Measurements from ENCODE around the gene TNK2. TPM values are rescaled to one million over a fixed set of nuclear protein-coding genes. Genes with fewer than 3 reads are reported as not detected.
A peak's percentile ranks its signal among the peaks of the same experiment; 100 is the strongest.

Gene TNK2
- polyA plus RNA-seq, 4 donors, result 6.7 to 32.8 (median 16.2) TPM

DNA sequence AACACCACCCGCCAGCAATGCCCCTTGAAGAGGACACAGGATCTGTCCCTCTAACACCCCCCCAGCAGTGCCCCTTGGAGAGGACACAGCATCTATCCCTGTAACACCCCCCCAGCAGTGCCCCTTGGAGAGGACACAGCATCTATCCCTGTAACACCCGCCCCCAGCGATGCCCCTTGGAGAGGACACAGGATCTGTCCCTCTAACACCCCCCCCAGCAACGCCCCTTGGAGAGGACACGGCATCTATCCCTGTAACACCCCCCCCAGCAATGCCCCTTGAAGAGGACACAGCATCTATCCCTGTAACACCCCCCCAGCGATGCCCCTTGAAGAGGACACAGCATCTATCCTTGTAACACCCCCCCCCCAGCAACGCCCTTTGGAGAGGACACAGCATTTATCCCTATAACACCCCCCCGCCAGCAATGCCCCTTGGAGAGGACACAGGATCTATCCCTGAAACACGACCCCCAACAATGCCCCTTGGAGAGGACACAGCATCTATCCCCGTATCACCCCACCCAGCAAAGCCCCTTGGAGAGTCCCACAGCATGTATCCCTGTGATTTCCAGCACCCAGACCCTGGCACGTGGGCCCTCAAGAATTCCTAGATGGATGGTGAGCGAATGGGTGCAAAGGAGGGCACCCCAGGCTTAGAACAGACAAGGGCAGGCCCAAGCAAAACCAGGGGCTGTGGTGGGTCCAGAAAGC is 26.9 kb downstream of the TNK2 start:
- Histone ChIP-seq H3K4me3 (ENCODE audit: low read depth in 1 of 3, low read length in 3 of 3) (no peak overlapping the region), H3K27ac (ENCODE audit: low read depth in 1 of 3, low read length in 2 of 3) (no peak overlapping the region), H3K4me1 (ENCODE audit: control insufficient read depth in 3 of 3, insufficient read depth in 2 of 3, low read depth in 1 of 3, low read length in 2 of 3) (peaks cover 0 to 27% (median 0%) of the 10 kb centered on the region in 3 donors), H3K9me3 (ENCODE audit: control insufficient read depth in 2 of 2, insufficient read depth in 1 of 2, low read depth in 1 of 2, low read length in 1 of 2) (no peaks in the 10 kb centered on the region), H3K36me3 (ENCODE audit: control insufficient read depth in 3 of 3, insufficient read depth in 2 of 3, low read depth in 1 of 3, low read length in 3 of 3) (peaks cover 0 to 78% (median 0%) of the 10 kb centered on the region in 3 donors), H3K27me3 (ENCODE audit: control insufficient read depth in 3 of 3, insufficient read depth in 3 of 3, low read length in 3 of 3) (no peaks in the 10 kb centered on the region)
- FAIRE-seq (no peak), DNase-seq (no peak)
- 93 to 95% (median 93%) methylated on average over 9 to 11 of the region's 12 CpGs for WGBS, 3 donors

DNA sequence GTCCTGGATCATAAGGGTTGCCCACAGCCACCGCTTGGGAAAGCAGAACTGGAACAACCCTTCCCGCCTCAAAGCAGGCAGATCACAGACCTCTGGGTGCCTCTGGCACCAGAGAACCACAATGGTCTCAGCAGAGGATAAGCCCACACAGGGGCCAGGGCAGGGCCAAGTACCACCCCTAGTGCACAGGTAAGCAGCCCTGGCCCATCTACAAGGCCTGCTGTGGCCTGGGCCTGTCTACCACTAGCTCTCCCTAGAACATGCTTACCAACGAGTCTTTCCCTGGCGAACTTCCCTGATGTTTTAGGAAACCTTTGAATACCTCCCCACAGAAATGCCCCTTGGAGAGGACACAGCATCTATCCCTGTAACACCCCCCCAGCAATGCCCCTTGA is 28.3 kb downstream of the TNK2 start:
- Histone ChIP-seq H3K4me3 (ENCODE audit: low read depth in 1 of 3, low read length in 3 of 3) (no peak overlapping the region), H3K4me1 (ENCODE audit: control insufficient read depth in 3 of 3, insufficient read depth in 2 of 3, low read depth in 1 of 3, low read length in 2 of 3) (peaks cover 0 to 23% (median 0%) of the 10 kb centered on the region in 3 donors), H3K27ac (ENCODE audit: low read depth in 1 of 3, low read length in 2 of 3) (no peak overlapping the region), H3K27me3 (ENCODE audit: control insufficient read depth in 3 of 3, insufficient read depth in 3 of 3, low read length in 3 of 3) (no peaks in the 10 kb centered on the region), H3K36me3 (ENCODE audit: control insufficient read depth in 3 of 3, insufficient read depth in 2 of 3, low read depth in 1 of 3, low read length in 3 of 3) (peaks cover 0 to 80% (median 0%) of the 10 kb centered on the region in 3 donors), H3K9me3 (ENCODE audit: control insufficient read depth in 2 of 2, insufficient read depth in 1 of 2, low read depth in 1 of 2, low read length in 1 of 2) (no peaks in the 10 kb centered on the region)
- DNase-seq (no peak), FAIRE-seq (no peak)
- 92 to 100% (median 96%) methylated on average over 4 of the region's 4 CpGs for WGBS, 3 donors

DNA sequence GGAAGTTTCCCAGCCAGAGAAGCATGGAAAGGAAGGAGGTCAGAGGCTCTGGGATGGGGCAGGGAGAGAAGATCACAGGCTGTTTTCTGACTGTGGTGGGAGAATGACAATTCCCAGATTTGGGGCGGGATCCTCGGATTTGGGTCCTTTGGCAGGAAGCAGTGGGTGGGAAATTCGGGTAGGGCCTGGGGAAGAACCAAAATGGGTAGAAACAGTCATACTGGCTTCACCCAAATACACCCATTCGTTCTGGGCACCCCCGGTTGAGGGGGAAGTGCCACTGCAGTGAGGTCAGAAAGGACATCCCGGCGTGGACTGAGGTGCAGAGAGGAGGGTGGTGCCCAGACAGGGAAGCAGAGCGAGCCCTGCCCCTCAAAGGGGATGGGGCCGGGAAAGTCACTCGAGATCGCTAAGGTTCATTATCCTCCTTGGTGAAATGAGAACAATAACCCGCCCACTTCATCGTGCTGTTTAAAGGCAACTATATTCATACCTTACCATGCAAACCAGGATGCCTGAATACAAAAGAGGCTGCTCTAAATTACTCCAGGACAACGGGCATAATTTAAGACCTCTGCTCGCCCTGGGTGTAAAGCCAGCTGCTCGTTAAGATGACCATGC is 28.8 kb downstream of the TNK2 start:
- FAIRE-seq (no peak), DNase-seq (no peak)
- no peak overlapping the region for H3K27ac ChIP-seq (ENCODE audit: low read depth in 1 of 3, low read length in 2 of 3)
- peaks cover 0 to 17% (median 0%) of the 10 kb centered on the region in 3 donors for H3K4me1 ChIP-seq (ENCODE audit: control insufficient read depth in 3 of 3, insufficient read depth in 2 of 3, low read depth in 1 of 3, low read length in 2 of 3)
- no peak overlapping the region for H3K4me3 ChIP-seq (ENCODE audit: low read depth in 1 of 3, low read length in 3 of 3)
- 87 to 88% (median 88%) methylated on average over 16 of the region's 16 CpGs for WGBS, 3 donors
- peaks cover 0 to 75% (median 0%) of the 10 kb centered on the region in 3 donors for H3K36me3 ChIP-seq (ENCODE audit: control insufficient read depth in 3 of 3, insufficient read depth in 2 of 3, low read depth in 1 of 3, low read length in 3 of 3)
- no peaks in the 10 kb centered on the region for H3K9me3 ChIP-seq (ENCODE audit: control insufficient read depth in 2 of 2, insufficient read depth in 1 of 2, low read depth in 1 of 2, low read length in 1 of 2)
- H3K27me3 ChIP-seq (ENCODE audit: control insufficient read depth in 3 of 3, insufficient read depth in 3 of 3, low read length in 3 of 3), result no peaks in the 10 kb centered on the region

DNA sequence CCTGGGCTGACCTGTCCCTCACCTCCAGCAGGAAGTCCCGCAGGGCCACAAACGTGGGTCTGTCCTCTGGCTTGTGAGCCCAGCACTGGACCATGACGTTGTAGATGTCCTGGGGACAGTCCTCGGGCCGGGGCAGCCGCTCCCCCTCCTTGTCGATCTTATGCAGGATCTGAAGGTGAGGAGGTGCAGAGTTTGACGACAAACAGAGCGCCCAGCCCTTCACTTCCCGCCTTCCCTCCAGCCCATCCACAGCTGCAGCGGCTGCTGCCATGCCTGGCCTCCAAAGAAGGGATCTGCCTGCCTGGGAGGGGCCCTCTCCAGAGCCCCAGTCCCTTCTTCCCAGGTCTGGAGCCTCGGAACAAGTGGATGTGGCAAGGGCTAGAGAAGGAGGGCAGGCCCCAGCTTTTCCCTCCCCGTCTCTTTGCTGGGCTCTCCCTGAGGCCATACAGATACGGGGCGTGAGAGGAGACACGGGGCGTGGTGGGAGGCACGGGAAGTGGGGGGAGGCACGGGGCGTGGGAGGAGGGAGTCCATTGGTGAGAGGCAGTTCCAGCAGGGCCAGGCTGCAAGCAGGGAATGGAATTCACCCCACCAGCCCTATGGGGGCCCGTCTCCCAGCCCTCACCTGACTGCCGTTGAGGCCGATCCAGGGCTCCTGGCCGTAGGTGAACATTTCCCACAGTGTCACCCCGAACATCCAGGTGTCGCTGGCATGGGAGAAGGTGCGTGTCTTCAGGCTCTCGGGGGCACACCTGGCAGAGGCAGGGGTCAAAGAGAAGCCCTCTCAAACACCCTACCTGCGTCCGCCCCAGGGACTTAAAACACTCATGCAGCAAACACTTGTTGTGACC is 29.7 kb downstream of the TNK2 start:
- Histone ChIP-seq H3K9me3 (ENCODE audit: control insufficient read depth in 2 of 2, insufficient read depth in 1 of 2, low read depth in 1 of 2, low read length in 1 of 2) (no peaks in the 10 kb centered on the region), H3K27me3 (ENCODE audit: control insufficient read depth in 3 of 3, insufficient read depth in 3 of 3, low read length in 3 of 3) (no peaks in the 10 kb centered on the region), H3K4me1 (ENCODE audit: control insufficient read depth in 3 of 3, insufficient read depth in 2 of 3, low read depth in 1 of 3, low read length in 2 of 3) (peaks cover 0 to 17% (median 0%) of the 10 kb centered on the region in 3 donors), H3K4me3 (ENCODE audit: low read depth in 1 of 3, low read length in 3 of 3) (no peak overlapping the region), H3K36me3 (ENCODE audit: control insufficient read depth in 3 of 3, insufficient read depth in 2 of 3, low read depth in 1 of 3, low read length in 3 of 3) (peaks cover 0 to 74% (median 0%) of the 10 kb centered on the region in 3 donors), H3K27ac (ENCODE audit: low read depth in 1 of 3, low read length in 2 of 3) (no peak overlapping the region)
- FAIRE-seq (no peak), DNase-seq (no peak)
- 91% methylated on average over 29 to 30 of the region's 30 CpGs for WGBS, 3 donors

DNA sequence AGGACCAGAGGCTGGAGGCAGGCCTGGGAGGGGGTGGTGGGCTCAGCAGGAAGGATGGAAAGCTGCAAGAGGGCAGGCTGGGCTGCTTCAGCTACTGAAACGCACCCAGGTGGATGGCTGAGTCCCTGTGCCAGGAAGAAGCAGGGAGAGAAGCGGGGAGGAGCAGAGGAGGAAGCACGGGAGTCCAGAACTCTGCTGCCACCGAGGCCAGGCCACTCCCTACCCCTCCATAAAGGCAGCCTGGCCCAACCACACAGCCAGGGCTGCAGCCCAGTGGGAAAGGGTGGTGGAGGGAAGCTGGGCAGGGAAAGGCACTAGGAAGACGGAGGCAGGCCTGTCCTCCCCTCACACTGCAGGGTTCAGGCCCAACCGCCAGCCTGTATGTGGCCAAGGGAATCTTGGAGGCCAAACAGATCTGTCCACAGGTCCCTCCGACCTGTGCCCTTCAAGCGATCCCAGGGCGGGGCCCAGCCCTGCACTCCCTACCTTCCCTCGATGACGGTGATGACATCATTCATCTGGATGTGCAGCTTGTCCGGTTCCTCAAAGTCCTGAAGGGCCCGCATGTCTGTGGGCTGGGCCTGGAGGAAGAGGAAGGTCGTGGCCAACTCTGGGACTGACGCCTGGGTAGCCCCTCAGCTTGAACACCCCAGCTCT is 30.5 kb downstream of the TNK2 start:
- H3K36me3 ChIP-seq (ENCODE audit: control insufficient read depth in 3 of 3, insufficient read depth in 2 of 3, low read depth in 1 of 3, low read length in 3 of 3), result peaks cover 0 to 74% (median 0%) of the 10 kb centered on the region in 3 donors
- no peak overlapping the region for H3K27ac ChIP-seq (ENCODE audit: low read depth in 1 of 3, low read length in 2 of 3)
- no peak overlapping the region for H3K4me3 ChIP-seq (ENCODE audit: low read depth in 1 of 3, low read length in 3 of 3)
- H3K4me1 ChIP-seq (ENCODE audit: control insufficient read depth in 3 of 3, insufficient read depth in 2 of 3, low read depth in 1 of 3, low read length in 2 of 3), result peaks cover 0 to 17% (median 0%) of the 10 kb centered on the region in 3 donors
- 67 to 83% (median 80%) methylated on average over 12 to 15 of the region's 15 CpGs for WGBS, 3 donors
- H3K27me3 ChIP-seq (ENCODE audit: control insufficient read depth in 3 of 3, insufficient read depth in 3 of 3, low read length in 3 of 3), result no peaks in the 10 kb centered on the region
- DNase-seq (peak in 1 of 2 donors; percentile 40), FAIRE-seq (no peak)
- no peaks in the 10 kb centered on the region for H3K9me3 ChIP-seq (ENCODE audit: control insufficient read depth in 2 of 2, insufficient read depth in 1 of 2, low read depth in 1 of 2, low read length in 1 of 2)

DNA sequence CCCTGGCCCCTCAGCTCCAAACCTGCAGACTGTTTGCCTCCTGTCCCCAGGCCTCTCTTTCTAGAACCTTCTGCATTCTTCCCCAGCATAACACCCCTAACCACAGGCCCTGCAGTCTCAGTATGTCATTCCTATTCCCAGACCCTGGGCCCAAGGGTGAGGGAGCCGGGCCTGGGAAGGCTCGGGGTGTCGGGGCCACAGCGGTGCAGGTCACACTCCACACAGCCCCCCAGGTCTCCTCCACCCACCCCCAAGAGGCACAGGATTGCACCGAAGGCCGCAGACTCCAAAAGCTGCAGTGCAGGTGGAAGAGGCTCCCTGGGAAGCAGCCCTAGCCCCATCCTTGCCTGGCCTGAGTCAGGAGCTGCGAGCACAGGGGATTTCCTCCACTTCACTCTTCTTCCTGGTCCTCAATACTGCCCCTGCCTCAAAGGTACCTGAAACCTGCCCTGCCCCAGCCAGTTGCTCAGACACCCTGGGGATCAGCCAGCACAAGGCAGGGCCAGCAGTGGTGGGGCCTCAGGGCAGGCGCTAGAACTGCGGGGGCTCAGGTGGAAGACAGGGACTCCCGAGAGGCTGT is 31.1 kb downstream of the TNK2 start:
- Histone ChIP-seq H3K4me1 (ENCODE audit: control insufficient read depth in 3 of 3, insufficient read depth in 2 of 3, low read depth in 1 of 3, low read length in 2 of 3) (peaks cover 0 to 17% (median 0%) of the 10 kb centered on the region in 3 donors), H3K27me3 (ENCODE audit: control insufficient read depth in 3 of 3, insufficient read depth in 3 of 3, low read length in 3 of 3) (no peaks in the 10 kb centered on the region), H3K9me3 (ENCODE audit: control insufficient read depth in 2 of 2, insufficient read depth in 1 of 2, low read depth in 1 of 2, low read length in 1 of 2) (no peaks in the 10 kb centered on the region), H3K4me3 (ENCODE audit: low read depth in 1 of 3, low read length in 3 of 3) (no peak overlapping the region), H3K27ac (ENCODE audit: low read depth in 1 of 3, low read length in 2 of 3) (peak overlapping the region in 1 of 3 donors; percentile 14), H3K36me3 (ENCODE audit: control insufficient read depth in 3 of 3, insufficient read depth in 2 of 3, low read depth in 1 of 3, low read length in 3 of 3) (peaks cover 0 to 74% (median 0%) of the 10 kb centered on the region in 3 donors)
- FAIRE-seq, result no peak
- DNase-seq, result no peak
- 87 to 93% (median 91%) methylated on average over 10 of the region's 10 CpGs for WGBS, 3 donors

DNA sequence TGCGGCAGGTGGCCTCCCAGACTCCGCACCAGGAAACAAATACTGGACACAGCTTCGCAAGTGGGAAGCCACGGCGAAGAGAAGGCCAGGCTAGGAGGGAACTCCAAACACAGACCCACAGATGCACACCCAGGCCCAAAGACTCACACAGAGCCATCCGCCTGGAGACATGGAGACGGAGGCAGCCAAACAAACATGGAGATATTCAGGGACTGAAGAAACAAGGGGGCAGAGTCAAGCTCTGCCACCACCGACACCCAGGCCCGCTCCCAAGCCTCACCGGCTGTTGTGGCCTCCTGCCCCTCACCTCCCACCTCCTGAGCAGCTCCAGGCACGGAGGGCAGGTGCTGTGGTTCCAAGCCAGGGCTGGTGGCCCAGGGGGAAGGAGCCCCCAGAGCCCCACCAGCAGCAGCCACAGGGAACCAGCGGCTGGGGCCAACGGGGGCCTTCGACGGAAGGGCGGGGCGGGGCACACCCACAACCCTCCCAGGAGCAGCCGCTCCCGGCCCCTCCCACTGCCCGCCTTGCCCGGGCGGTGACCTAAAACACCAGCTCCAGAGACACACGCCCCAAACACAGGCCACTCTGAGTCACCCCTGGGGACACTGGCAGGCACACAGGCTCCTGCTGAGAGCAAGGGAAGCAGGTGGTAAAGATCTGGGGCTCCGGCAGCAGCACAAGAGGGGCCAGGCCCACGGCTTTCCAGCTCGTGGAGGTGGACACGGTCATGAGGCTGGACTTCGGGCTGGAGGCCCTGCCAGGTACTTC is 31.9 kb downstream of the TNK2 start:
- H3K27ac ChIP-seq (ENCODE audit: low read depth in 1 of 3, low read length in 2 of 3), result peak overlapping the region in 2 of 3 donors; percentile 21 to 26
- DNase-seq (peak; percentile 71 to 92), FAIRE-seq (no peak)
- peaks cover 0 to 17% (median 0%) of the 10 kb centered on the region in 3 donors for H3K4me1 ChIP-seq (ENCODE audit: control insufficient read depth in 3 of 3, insufficient read depth in 2 of 3, low read depth in 1 of 3, low read length in 2 of 3)
- H3K9me3 ChIP-seq (ENCODE audit: control insufficient read depth in 2 of 2, insufficient read depth in 1 of 2, low read depth in 1 of 2, low read length in 1 of 2), result no peaks in the 10 kb centered on the region
- no peak overlapping the region for H3K4me3 ChIP-seq (ENCODE audit: low read depth in 1 of 3, low read length in 3 of 3)
- H3K36me3 ChIP-seq (ENCODE audit: control insufficient read depth in 3 of 3, insufficient read depth in 2 of 3, low read depth in 1 of 3, low read length in 3 of 3), result peaks cover 0 to 74% (median 0%) of the 10 kb centered on the region in 3 donors
- WGBS, 3 donors, result 54 to 66% (median 66%) methylated on average over 21 to 28 of the region's 28 CpGs
- H3K27me3 ChIP-seq (ENCODE audit: control insufficient read depth in 3 of 3, insufficient read depth in 3 of 3, low read length in 3 of 3), result no peaks in the 10 kb centered on the region

Data from small intestine (tissue), 7 donors.